Natural killer cell treated with Interleukin-12 subunit alpha and Interleukin-12 subunit beta and Interleukin-15 and Interleukin-18, amount 100 ng/mL, for 72 hours (primary cell): Measurements from ENCODE around the gene MEGF6. TPM values are rescaled to one million over a fixed set of nuclear protein-coding genes. Genes with fewer than 3 reads are reported as not detected.
A peak's percentile ranks its signal among the peaks of the same experiment; 100 is the strongest.

Experiments
- ATAC-seq, 2 donors: fragments of 150-1000 bp; cut with Tn5 transposase in 1 of 2; sonication (Bioruptor Pico), chemical (Tn5 transposase) in 1 of 2; 2 replicates each; pipeline ENCODE4 v1.10.0; 2021
- DNase-seq: peaks from one replicate; pipeline ENCODE4 v3.0.0; 2022; ENCODE audit warnings: low spot score
- H3K27ac Mint-ChIP-seq, 2 donors: 1 replicate in 1 of 2; 2 replicates in 1 of 2; pipeline ENCODE4 v1.8.0; 2022; ENCODE audit warnings: mixed read lengths in 2 of 2, mild to moderate bottlenecking in 1 of 2, moderate library complexity in 1 of 2
- H3K27me3 Mint-ChIP-seq, 2 donors: 1 replicate in 1 of 2; 2 replicates in 1 of 2; pipeline ENCODE4 v1.8.0; 2022; ENCODE audit warnings: mixed read lengths in 2 of 2
- H3K36me3 Mint-ChIP-seq: one replicate; pipeline ENCODE4 v1.8.0; 2022; ENCODE audit warnings: mixed read lengths
- H3K4me1 Mint-ChIP-seq, 2 donors: 1 replicate in 1 of 2; 2 replicates in 1 of 2; pipeline ENCODE4 v1.8.0; 2022; ENCODE audit warnings: low read depth in 2 of 2, mixed read lengths in 2 of 2, mild to moderate bottlenecking in 1 of 2
- H3K4me3 Mint-ChIP-seq: one replicate; pipeline ENCODE4 v1.8.0; 2022; ENCODE audit warnings: mixed read lengths
- H3K9me3 Mint-ChIP-seq: 2 replicates; pipeline ENCODE4 v1.8.0; 2022; ENCODE audit warnings: mixed read lengths
- total RNA-seq, 2 donors: library from RNA; stranded (reverse); gene quantifications; one replicate each; pipeline ENCODE4 v1.2.3, GENCODE V29; 2022

The MEGF6 gene
- total RNA-seq, 2 donors from 2014 or later, result 0.36 to 1.6 TPM

DNA sequence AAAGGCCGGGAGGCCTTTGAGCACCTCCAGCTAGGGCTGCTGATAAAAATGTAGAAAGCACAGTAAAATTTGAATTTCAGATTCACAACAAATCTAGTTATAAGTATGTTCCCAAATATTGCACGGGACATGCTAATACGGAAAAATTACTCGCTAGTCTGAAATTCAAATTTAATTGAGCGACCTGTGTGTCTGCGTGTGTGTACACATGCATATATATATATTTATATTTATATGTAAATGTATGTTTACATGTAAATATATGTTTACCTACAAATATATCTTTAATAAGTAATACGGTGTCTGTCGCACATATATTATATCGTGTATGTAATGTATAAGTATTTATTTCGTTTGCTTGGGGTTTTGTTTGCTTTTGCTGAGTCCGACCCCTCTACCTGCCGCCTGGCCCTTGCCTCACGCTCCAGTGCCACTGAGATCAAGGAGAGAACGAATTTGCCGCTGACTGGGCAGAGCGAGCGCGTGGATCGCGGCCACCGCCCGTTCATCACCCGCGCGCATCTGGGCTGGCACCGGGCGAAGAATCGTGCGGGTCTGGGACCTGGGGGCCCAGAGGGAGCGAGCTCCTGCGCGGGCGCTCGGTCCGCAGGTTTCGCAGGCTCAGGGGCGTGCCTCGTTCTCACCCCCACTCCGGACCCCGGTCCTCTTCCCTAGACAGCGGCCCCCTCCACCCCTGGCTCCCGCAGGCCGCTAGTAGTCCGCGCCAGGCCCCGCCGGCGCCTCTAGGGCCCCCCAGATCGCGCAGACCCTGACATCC lies 39.1 kb upstream of the MEGF6 start:
- H3K4me1 Mint-ChIP-seq, result peaks cover 12% of the 10 kb centered on the region in 2 donors
- H3K36me3 Mint-ChIP-seq, result no peaks in the 10 kb centered on the region
- H3K4me3 Mint-ChIP-seq, result peak overlapping the region; percentile 77
- H3K27me3 Mint-ChIP-seq, result peaks cover 17 to 19% of the 10 kb centered on the region in 2 donors
- no peaks in the 10 kb centered on the region for H3K9me3 Mint-ChIP-seq
- DNase-seq (peak; percentile 40), ATAC-seq (no peak)
- H3K27ac Mint-ChIP-seq, result no peak overlapping the region

DNA sequence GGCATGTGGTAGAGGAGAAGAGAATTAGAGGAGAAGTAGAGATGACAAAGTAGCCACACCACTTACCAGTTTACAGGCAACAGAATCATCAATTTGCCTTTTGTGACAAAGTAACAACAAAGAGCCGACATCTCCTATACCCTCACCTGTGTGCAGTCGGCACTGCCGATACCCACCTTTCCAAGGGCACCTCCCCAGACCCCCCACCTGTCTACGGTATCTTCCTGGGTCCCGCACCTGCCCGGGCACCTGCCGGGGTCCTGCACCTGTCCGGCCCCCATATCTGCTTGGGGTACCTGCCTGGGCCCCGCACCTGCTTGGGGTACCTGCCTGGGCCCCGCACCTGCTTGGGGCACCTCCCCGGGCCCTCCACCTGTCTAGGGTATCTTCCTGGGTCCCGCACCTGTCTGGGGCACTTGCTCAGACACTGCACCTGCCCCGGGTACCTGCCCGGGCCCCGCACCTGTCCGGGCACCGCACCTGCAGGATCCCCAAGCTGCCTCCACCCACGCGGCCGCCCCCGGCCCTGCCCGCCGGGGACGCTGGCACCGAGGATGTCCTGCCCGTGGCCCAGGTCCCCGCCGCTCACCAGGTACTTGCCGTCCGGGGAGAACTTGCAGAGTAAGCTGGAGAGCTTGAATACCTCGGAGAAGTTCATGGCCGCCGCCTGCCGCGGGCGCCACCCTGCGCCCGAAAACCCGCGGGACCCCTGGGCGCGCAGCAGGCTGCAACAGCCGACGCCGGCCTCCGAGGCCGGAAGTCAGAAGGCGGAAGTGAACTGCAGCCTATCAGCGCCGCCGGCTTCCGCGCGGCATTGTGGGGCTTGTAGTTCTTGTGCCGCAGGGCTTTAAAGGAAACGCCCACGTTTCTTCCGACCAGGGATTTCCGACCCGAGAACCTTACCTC lies 38.3 kb upstream of the MEGF6 start, which contains the start of gene WRAP73:
Gene WRAP73 (minus strand): TSS at position 762 of the 906 bp plus-strand sequence. CDS start 104 bp downstream, at position 658.
- no peak within 1 kb of the TSS for H3K27ac Mint-ChIP-seq
- H3K4me1 Mint-ChIP-seq, result peaks cover 12% of the 10 kb centered on the region in 2 donors
- ATAC-seq (peak; percentile 95 to 98), DNase-seq (peak; percentile 92)
- H3K9me3 Mint-ChIP-seq, result no peaks in the 10 kb centered on the region
- peak within 1 kb of the TSS; percentile 77 for H3K4me3 Mint-ChIP-seq
- peaks cover 14 to 15% of the 10 kb centered on the region in 2 donors for H3K27me3 Mint-ChIP-seq
- H3K36me3 Mint-ChIP-seq, result no peaks in the 10 kb centered on the region

DNA sequence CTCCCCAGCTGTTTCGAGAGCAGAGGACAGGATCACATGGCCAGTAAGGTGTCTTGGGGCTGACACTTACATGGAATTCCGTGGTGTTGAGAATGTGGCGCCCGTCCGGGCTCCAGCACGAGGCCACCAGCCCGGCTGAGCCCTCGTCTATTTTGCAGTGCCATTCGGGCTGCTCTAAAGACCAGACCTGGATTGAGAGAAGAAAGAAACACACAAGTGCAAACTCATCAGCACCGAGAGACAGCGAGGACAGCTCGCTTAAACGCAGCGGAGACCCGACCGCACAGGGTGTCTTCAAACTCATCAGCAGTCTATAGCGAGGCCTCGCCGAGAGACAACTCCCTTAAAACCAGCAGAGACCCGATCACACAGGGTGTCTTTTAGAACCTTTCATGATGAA lies 35.3 kb upstream of the MEGF6 start:
- no peak overlapping the region for H3K27ac Mint-ChIP-seq
- H3K4me3 Mint-ChIP-seq, result no peak overlapping the region
- no peaks in the 10 kb centered on the region for H3K36me3 Mint-ChIP-seq
- ATAC-seq (no peak), DNase-seq (peak; percentile 51)
- H3K4me1 Mint-ChIP-seq, result peaks cover 12 to 15% of the 10 kb centered on the region in 2 donors
- H3K27me3 Mint-ChIP-seq, result peaks cover 0 to 3% of the 10 kb centered on the region in 2 donors
- no peaks in the 10 kb centered on the region for H3K9me3 Mint-ChIP-seq

DNA sequence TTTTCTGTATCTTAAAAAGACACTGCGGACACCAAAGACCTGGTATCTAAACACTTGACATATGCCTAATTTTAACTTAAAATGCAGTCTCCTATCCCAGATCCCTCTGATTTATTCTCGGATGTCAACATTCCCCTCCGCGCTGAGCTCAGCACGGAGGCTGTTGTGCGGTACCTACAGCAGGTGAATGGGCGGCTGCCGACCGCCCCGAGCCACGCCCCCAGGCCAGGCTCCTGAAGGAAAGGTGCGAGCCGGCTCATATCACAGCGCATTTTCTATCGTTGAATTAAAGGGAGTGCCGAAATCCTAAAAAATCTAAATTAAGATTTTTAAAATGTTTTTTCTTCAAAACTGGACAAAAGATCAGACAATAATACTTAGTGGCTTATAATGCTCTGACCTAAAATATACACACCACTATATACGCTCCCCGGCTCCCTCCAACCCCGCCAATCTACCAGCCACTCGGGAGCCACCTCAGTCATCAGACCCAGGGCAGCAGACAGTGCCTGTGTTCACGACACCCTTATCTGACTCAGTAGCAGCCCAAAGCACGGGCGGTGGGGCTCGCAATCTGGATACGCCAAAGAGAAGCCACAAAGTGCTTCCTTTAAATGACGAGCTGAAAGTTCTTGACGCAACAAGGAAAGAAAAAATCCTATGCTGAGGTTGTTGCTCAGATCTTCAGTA lies 34.5 kb upstream of the MEGF6 start:
- Mint-ChIP-seq H3K4me1 (peaks cover 12% of the 10 kb centered on the region in 2 donors), H3K27me3 (no peaks in the 10 kb centered on the region), H3K9me3 (no peaks in the 10 kb centered on the region), H3K4me3 (no peak overlapping the region), H3K36me3 (no peaks in the 10 kb centered on the region), H3K27ac (no peak overlapping the region)
- peak; percentile 25 for DNase-seq
- no peak for ATAC-seq

- ATAC-seq (no peak), DNase-seq (peak; percentile 31)
- Mint-ChIP-seq H3K4me3 (no peak overlapping the region), H3K27me3 (no peaks in the 10 kb centered on the region), H3K36me3 (no peaks in the 10 kb centered on the region), H3K4me1 (peaks cover 12% of the 10 kb centered on the region in 2 donors), H3K27ac (no peak overlapping the region), H3K9me3 (no peaks in the 10 kb centered on the region)
These were observed 33.9 kb upstream of the MEGF6 start for GRCh38 chr1:3645247-3645646.

- no peaks in the 10 kb centered on the region for H3K9me3 Mint-ChIP-seq
These were observed 33.0 kb upstream of the MEGF6 start for GRCh38 chr1:3644273-3644672.

GRCh38 chr1:3642919-3643675 lies 31.8 kb upstream of the MEGF6 start:
- Mint-ChIP-seq H3K4me3 (no peak overlapping the region), H3K27ac (no peak overlapping the region), H3K36me3 (no peaks in the 10 kb centered on the region), H3K27me3 (no peaks in the 10 kb centered on the region), H3K4me1 (peaks cover 5 to 6% of the 10 kb centered on the region in 2 donors), H3K9me3 (no peaks in the 10 kb centered on the region)
- no peak for DNase-seq
- no peak for ATAC-seq

More at GRCh38 chr1:3644273-3644672, 33.0 kb upstream of the MEGF6 start:
- no peak overlapping the region for H3K27ac Mint-ChIP-seq
- no peaks in the 10 kb centered on the region for H3K36me3 Mint-ChIP-seq
- H3K27me3 Mint-ChIP-seq, result no peaks in the 10 kb centered on the region
- H3K4me3 Mint-ChIP-seq, result no peak overlapping the region
- peaks cover 12% of the 10 kb centered on the region in 2 donors for H3K4me1 Mint-ChIP-seq
- DNase-seq (no peak), ATAC-seq (no peak)

- H3K9me3 Mint-ChIP-seq, result no peaks in the 10 kb centered on the region
- no peaks in the 10 kb centered on the region for H3K27me3 Mint-ChIP-seq
- no peak overlapping the region for H3K4me3 Mint-ChIP-seq
- ATAC-seq, result no peak
- peaks cover 0 to 3% of the 10 kb centered on the region in 2 donors for H3K4me1 Mint-ChIP-seq
- no peak overlapping the region for H3K27ac Mint-ChIP-seq
- peaks cover 3% of the 10 kb centered on the region for H3K36me3 Mint-ChIP-seq
- no peak for DNase-seq
These were observed 30.5 kb upstream of the MEGF6 start for GRCh38 chr1:3641816-3642215.

DNA sequence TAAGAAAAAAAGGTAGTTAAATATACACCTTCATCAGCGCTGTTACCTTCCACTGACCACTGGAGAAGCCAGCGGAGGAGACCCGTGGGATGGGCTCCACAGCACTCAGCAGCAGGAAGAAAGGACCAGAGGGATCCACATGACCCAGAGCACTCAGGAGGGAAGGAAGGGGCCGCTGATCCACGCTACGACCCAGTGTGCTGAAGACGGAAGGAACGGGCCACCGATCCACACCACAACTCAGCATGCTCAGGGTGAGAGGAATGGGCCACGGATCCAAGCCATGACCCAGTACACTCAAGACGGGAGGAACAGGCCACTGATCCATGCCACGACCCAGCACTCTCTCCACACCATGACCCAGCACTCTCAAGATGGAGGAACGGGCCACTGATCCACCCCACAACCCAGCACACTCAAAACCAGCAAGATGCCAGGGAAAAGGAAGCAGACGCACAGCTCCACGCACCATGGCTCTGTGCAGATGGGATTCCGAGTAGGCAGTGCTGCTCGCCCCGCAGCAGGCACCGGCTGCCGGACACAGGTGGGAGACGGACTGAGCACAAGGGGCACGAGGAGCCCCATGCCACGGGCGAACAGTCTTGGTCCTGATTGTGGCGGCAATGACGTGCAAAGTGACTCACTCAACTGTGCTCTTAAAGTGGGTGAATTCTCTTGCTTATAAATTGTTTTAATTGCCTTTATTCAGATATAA lies 29.9 kb upstream of the MEGF6 start:
- Mint-ChIP-seq H3K27ac (no peak overlapping the region), H3K4me3 (no peak overlapping the region), H3K27me3 (no peaks in the 10 kb centered on the region), H3K9me3 (no peaks in the 10 kb centered on the region), H3K36me3 (peaks cover 9% of the 10 kb centered on the region), H3K4me1 (peaks cover 0 to 6% of the 10 kb centered on the region in 2 donors)
- DNase-seq (peak; percentile 35), ATAC-seq (no peak)

- Mint-ChIP-seq H3K27me3 (no peaks in the 10 kb centered on the region), H3K36me3 (peaks cover 10% of the 10 kb centered on the region)
- ATAC-seq, result no peak
These were observed 29.0 kb upstream of the MEGF6 start for GRCh38 chr1:3640121-3640837.

DNA sequence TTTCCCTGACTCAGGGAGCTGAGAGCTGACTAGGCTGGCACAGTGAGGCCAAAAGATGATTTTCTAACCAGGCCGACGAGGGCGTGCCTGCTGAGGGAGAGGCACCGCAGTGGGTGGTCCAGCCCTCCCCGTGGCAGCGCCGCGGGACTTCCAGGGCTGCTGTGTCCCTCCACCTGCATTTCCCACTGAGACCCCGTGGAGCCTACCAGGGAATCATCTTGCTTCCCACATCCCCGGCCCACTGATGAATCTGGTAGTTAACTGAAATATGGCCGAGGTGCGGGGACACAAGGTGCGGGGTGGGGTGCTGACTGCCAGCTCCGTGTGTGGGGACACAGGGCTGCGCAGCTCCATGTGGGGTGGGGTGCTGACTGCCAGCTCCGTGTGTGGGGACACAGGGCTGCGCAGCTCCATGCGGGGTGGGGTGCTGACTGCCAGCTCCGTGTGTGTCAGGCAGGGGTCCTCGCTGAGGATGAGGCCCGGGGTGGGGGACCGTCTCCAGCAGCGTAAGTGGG lies 28.1 kb upstream of the MEGF6 start:
- H3K4me1 Mint-ChIP-seq, result peaks cover 0 to 6% of the 10 kb centered on the region in 2 donors
- H3K36me3 Mint-ChIP-seq, result peaks cover 10% of the 10 kb centered on the region
- no peaks in the 10 kb centered on the region for H3K9me3 Mint-ChIP-seq
- no peak overlapping the region for H3K4me3 Mint-ChIP-seq
- ATAC-seq (peak in 1 of 2 donors; percentile 11), DNase-seq (peak; percentile 56)
- H3K27ac Mint-ChIP-seq, result no peak overlapping the region
- H3K27me3 Mint-ChIP-seq, result no peaks in the 10 kb centered on the region

More at GRCh38 chr1:3640121-3640837, 29.0 kb upstream of the MEGF6 start:
- Mint-ChIP-seq H3K9me3 (no peaks in the 10 kb centered on the region), H3K4me1 (peaks cover 0 to 6% of the 10 kb centered on the region in 2 donors), H3K27ac (no peak overlapping the region), H3K4me3 (no peak overlapping the region)
- DNase-seq, result peak; percentile 28

DNA sequence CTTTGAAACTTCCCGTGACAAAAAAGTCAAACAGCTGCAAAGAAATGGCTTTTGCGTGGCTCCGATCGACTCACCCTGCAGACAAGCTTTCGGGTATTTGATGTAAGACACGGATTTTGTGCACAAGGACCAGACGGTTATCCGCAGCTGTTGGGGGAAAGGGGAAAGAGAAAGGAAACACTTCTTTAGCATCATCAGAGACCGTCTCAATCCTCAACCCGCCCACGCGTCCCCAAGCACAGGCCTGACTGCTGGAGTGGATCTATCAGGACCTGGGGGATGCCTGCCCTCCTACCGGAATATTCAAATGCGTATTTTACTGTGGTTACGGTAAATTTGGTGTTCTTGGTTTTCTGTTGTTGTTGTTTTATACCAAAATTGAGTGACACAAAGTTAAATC lies 27.4 kb upstream of the MEGF6 start:
- Mint-ChIP-seq H3K4me1 (peaks cover 0 to 6% of the 10 kb centered on the region in 2 donors), H3K4me3 (no peak overlapping the region), H3K27ac (no peak overlapping the region), H3K27me3 (no peaks in the 10 kb centered on the region), H3K9me3 (no peaks in the 10 kb centered on the region), H3K36me3 (peaks cover 10% of the 10 kb centered on the region)
- ATAC-seq (no peak), DNase-seq (peak; percentile 28)
